ENCODE measurements around the gene CMC2.
A peak's percentile ranks its signal among the peaks of the same experiment; 100 is the strongest.

The CMC2 gene

DNA sequence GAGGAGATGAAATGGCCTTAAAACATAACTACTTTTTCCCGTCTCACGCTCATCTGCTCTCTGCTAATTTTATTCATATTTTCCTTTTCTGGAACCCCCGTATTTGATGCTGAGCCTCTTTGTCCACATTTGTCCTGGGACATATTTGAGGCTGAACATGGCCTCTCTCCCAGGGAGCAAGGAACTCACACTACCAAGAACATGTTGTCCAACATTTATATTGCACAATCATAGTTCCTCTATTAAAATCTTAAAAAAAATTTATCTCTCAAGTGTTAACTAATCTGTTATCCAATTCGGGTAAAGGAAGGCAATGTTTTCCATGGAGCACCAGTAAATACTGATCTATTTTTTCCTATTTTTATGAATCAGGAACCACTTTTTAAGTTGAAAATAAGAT lies 60.2 kb downstream of the CMC2 start:
- Histone ChIP-seq H3K9ac (ENCODE audit: low read depth, low read length) (no peak overlapping the region), H3K36me3 (ENCODE audit: insufficient read depth, low read length) (no peaks in the 10 kb centered on the region), H3K4me1 (ENCODE audit: control insufficient read depth, insufficient read depth, low read length) (peaks cover 5% of the 10 kb centered on the region), H3K27me3 (ENCODE audit: control insufficient read depth, insufficient read depth, low read length) (no peaks in the 10 kb centered on the region), H3K4me3 (ENCODE audit: low read length) (no peak overlapping the region), H3K4me2 (ENCODE audit: low read length) (no peak overlapping the region), H3K9me3 (replicated peaks; ENCODE audit: low read length) (no peaks in the 10 kb centered on the region)

DNA sequence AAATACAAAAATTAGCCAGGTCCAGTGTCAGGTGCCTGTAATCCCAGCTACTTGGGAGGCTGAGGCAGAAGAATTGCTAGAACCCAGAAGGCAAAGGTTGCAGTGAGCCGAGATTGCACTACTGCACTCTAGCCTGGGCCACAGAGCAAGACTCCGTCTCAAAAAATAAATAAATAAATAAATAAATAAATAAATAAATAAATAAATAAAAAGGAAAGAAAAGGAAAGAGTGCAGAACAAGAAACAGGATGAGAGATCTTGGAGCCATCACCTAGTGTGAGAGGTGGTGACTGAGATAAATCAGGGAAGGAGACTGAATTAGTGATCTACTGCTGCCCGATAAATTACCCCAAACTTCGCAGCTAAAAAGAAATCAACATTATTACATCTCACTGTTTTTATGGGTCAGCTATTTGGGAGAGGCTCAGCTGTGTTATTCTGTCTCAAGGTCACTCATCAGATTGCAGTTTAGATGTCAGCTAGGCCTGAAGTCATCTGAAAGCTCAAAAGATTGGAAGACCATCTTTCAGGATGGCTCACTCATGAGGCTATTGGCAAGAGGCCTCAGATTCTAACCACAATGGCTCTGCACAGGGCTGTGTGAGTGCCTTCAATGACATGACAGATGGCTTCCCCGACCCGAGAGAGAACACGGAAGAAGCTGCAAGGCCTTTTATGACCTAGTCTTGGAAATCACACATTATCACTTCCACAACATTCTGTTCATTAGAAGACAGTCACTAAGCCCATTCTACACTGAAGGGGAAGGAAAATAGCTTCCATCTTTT lies 66.4 kb downstream of the CMC2 start:
- H3K27me3 ChIP-seq (ENCODE audit: control insufficient read depth, insufficient read depth, low read length): no peaks in the 10 kb centered on the region
- H3K36me3 ChIP-seq (ENCODE audit: insufficient read depth, low read length): no peaks in the 10 kb centered on the region
- peaks cover 4% of the 10 kb centered on the region for H3K4me1 ChIP-seq (ENCODE audit: control insufficient read depth, insufficient read depth, low read length)
- no peak overlapping the region for H3K4me2 ChIP-seq (ENCODE audit: low read length)
- H3K9me3 ChIP-seq (replicated peaks; ENCODE audit: low read length): no peaks in the 10 kb centered on the region
- no peak overlapping the region for H3K9ac ChIP-seq (ENCODE audit: low read depth, low read length)
- no peak overlapping the region for H3K4me3 ChIP-seq (ENCODE audit: low read length)

DNA sequence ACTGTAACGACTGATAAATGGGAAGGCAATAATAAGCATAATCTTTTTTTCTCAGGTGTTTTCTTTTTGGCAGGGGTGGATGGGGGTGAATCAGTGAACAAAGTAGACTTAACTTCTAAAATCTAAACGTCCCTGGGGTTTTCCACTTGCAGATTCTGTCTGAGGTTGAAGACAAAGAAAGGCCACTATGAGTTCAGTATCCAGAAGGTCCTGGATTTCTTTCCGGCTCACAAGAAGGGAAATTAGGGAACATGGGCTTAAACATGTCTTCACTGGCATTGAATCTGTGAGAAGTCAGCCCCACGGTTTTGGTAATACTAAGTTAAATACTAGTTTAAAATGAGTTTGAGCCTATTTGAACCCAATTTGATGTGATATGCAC lies 67.8 kb downstream of the CMC2 start:
- H3K4me2 ChIP-seq (ENCODE audit: low read length): no peak overlapping the region
- peaks cover 4% of the 10 kb centered on the region for H3K4me1 ChIP-seq (ENCODE audit: control insufficient read depth, insufficient read depth, low read length)
- no peak overlapping the region for H3K9ac ChIP-seq (ENCODE audit: low read depth, low read length)
- H3K36me3 ChIP-seq (ENCODE audit: insufficient read depth, low read length): no peaks in the 10 kb centered on the region
- no peak overlapping the region for H3K4me3 ChIP-seq (ENCODE audit: low read length)
- H3K9me3 ChIP-seq (replicated peaks; ENCODE audit: low read length): no peaks in the 10 kb centered on the region
- H3K27me3 ChIP-seq (ENCODE audit: control insufficient read depth, insufficient read depth, low read length): no peaks in the 10 kb centered on the region

DNA sequence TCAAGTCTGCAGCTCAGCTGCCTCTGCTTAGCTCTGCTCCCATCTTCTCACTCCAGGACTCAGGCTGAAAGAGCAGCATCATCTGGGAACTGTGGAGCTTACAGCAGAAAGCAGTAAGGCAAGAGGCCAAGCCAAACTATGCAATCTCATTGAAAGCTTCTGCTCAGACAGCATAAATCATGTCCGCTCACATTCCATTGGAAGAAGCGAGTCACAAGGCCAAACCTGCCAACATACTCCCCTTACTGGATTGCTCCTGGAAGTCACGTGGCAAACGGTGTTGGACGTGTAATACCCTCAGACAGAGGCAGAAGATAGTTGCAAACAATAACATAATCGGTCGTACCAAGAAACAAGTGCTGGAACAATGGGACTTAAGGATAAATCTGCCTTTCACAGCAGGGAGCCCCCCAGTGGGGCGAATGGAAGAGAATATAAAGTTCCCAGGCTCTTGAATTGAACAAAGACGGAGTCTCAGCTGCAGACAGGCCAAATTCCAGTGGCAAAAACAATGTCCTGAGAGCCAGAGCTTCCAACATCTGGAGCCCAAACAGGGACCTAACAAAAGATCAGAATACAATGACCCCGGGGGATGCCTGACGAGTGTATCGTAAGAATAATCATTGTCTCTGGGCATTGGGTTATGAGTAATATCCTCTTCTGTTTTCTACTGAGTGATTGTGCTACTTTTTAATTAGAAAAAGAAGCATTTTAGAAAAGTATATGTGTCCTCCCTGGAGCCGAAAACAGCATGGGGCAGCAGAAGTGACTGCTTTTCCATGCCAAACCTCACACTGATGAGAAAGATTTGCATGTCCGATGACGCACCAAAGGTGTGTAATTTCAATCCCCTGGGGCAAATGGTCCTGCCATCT lies 68.4 kb downstream of the CMC2 start:
- Histone ChIP-seq H3K4me3 (ENCODE audit: low read length) (no peak overlapping the region), H3K9ac (ENCODE audit: low read depth, low read length) (no peak overlapping the region), H3K4me2 (ENCODE audit: low read length) (no peak overlapping the region), H3K27me3 (ENCODE audit: control insufficient read depth, insufficient read depth, low read length) (no peaks in the 10 kb centered on the region), H3K36me3 (ENCODE audit: insufficient read depth, low read length) (no peaks in the 10 kb centered on the region), H3K4me1 (ENCODE audit: control insufficient read depth, insufficient read depth, low read length) (peaks cover 4% of the 10 kb centered on the region), H3K9me3 (replicated peaks; ENCODE audit: low read length) (no peaks in the 10 kb centered on the region)

DNA sequence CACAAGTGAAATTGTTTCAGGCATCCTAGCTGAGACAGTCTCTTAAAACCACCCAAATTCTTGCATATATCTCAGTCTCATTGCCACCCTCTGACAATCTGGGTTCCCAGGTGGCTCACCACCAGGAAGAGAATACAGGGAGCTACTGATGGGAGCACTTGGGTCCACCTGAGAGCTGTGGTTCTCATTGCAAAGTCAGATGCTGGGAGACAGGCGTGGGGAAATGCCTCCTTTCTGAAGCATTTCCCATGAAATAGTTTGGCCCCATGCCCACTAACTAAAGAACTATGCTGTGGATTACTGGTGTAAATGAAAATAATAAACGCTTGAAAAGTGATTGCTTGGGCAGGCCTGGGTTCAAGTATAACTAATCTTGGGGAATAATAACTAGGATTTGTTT lies 70.3 kb downstream of the CMC2 start:
- Histone ChIP-seq H3K27me3 (ENCODE audit: control insufficient read depth, insufficient read depth, low read length) (no peaks in the 10 kb centered on the region), H3K9ac (ENCODE audit: low read depth, low read length) (no peak overlapping the region), H3K4me1 (ENCODE audit: control insufficient read depth, insufficient read depth, low read length) (peaks cover 14% of the 10 kb centered on the region), H3K9me3 (replicated peaks; ENCODE audit: low read length) (no peaks in the 10 kb centered on the region), H3K4me2 (ENCODE audit: low read length) (no peak overlapping the region), H3K36me3 (ENCODE audit: insufficient read depth, low read length) (no peaks in the 10 kb centered on the region), H3K4me3 (ENCODE audit: low read length) (no peak overlapping the region)

DNA sequence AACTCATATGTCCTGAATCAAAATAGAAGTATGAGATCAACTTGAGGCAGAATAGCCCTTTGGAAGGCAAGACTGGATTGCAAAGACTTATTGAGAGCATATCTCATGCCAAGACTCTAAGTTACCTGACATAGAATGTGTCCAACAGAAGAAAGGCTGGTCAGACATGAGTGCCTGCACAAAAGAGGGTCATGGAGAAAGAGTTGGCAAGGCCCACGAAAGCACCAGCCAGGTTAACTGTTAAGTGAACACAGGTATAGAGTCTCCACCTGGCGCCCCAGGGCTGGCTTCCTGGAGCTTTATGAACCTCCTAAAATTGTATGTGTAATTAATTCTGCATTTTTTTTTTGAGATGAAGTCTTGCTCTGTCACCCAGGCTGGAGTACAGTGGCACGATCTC lies 71.0 kb downstream of the CMC2 start:
- peaks cover 14% of the 10 kb centered on the region for H3K4me1 ChIP-seq (ENCODE audit: control insufficient read depth, insufficient read depth, low read length)
- H3K4me2 ChIP-seq (ENCODE audit: low read length): no peak overlapping the region
- H3K27me3 ChIP-seq (ENCODE audit: control insufficient read depth, insufficient read depth, low read length): no peaks in the 10 kb centered on the region
- H3K36me3 ChIP-seq (ENCODE audit: insufficient read depth, low read length): no peaks in the 10 kb centered on the region
- no peak overlapping the region for H3K9ac ChIP-seq (ENCODE audit: low read depth, low read length)
- no peak overlapping the region for H3K4me3 ChIP-seq (ENCODE audit: low read length)
- no peaks in the 10 kb centered on the region for H3K9me3 ChIP-seq (replicated peaks; ENCODE audit: low read length)

DNA sequence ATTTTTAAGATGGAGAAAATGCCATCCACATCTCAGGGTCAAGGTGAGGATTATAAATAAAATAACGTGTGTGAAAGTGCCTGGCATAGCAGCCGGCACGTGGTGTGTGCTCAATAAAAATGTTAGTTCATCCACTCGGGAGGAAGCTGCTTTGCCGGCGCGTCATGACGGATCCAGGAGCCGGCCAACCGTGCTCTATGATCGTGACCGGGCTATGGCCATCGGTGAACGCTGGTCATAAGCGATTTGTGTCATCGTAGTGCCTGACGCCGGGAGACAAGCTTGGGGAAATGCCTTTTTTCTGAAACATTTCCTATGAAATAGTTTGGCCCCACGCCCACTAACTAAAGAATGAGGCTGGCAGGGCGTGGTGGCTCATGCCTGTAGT lies 74.0 kb downstream of the CMC2 start:
- Histone ChIP-seq H3K4me1 (ENCODE audit: control insufficient read depth, insufficient read depth, low read length) (peaks cover 12% of the 10 kb centered on the region), H3K27me3 (ENCODE audit: control insufficient read depth, insufficient read depth, low read length) (no peaks in the 10 kb centered on the region), H3K9ac (ENCODE audit: low read depth, low read length) (peak overlapping the region; percentile 86), H3K36me3 (ENCODE audit: insufficient read depth, low read length) (no peaks in the 10 kb centered on the region), H3K4me3 (ENCODE audit: low read length) (peak overlapping the region; percentile 74), H3K4me2 (ENCODE audit: low read length) (peak overlapping the region; percentile 90), H3K9me3 (replicated peaks; ENCODE audit: low read length) (no peaks in the 10 kb centered on the region)

DNA sequence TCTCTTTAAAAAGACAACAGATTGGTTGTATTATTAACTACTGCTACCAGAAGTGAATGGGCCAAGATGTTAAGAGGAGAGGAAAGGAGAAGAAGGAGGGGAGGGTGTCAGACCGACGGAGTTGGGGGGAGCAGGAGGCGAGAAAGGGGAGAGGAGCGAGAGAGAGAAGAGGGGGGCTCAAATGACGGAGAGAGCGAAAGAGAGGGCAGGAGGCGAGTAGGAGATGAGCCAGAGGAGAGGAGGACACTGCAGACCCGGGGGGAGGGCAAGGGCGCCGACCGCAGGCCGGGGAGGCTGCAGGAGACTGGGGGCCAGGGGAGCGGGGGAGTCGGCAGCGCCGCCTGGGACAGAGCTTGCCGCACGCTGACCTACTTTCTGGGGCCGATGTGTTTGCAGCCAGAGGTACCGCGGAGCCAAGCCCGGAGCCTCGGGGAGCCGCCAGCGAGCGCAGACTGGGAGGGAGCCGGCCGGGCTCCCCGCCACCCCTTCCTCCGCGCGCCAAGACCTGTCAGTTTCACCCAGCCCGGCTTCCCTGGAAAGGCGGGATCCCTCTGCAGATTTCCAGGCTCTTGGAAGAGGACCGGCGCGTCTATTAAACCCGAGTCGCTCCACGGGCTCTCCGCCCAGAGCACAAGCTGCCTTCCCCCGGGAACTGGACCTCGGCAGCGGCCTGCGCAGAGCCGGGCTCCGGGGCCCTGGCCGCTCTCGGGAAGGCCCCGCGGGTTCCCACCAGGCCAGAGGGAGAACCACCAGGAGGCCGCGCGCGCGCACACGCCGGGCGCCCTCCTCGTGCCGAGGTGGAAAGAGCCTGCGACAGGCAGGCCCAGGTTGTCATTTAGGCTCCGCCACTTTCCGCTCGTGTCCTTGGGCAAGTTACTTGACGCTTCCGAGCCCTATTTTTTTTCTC lies 74.6 kb downstream of the CMC2 start:
- Histone ChIP-seq H3K4me2 (ENCODE audit: low read length) (peak overlapping the region; percentile 90), H3K9ac (ENCODE audit: low read depth, low read length) (peak overlapping the region; percentile 86), H3K27me3 (ENCODE audit: control insufficient read depth, insufficient read depth, low read length) (no peaks in the 10 kb centered on the region), H3K9me3 (replicated peaks; ENCODE audit: low read length) (no peaks in the 10 kb centered on the region), H3K4me3 (ENCODE audit: low read length) (peak overlapping the region; percentile 74), H3K36me3 (ENCODE audit: insufficient read depth, low read length) (no peaks in the 10 kb centered on the region), H3K4me1 (ENCODE audit: control insufficient read depth, insufficient read depth, low read length) (peaks cover 9% of the 10 kb centered on the region)

DNA sequence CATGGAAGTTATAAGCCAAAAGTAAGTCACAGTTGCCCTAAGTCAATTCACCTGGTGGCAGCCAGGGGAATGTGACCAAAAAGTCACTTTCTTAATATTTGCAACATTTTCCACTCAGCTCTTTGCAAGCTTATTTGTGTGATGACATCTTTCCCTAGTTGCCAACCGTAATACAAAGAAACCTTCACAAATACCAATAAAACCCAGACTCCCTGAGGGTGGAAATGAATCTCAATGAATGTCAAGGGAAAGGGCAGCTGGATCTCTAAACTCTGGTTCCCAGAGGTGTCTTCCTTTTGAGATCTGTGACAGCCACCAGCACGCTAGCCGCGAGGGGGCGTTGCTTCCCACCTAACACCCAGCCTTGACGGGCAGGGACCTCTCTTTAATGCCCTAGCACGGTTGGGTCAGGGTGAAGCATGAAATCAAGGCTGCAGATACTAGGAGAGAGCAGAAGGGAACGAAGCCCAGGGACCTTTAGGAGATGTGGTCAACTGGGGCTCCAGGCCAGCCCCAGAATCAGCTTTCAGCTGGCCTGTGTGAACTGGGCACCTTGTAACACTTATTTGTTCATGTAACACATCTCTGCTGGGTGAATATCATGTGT lies 82.2 kb downstream of the CMC2 start:
- Histone ChIP-seq H3K9ac (ENCODE audit: low read depth, low read length) (no peak overlapping the region), H3K27me3 (ENCODE audit: control insufficient read depth, insufficient read depth, low read length) (no peaks in the 10 kb centered on the region), H3K9me3 (replicated peaks; ENCODE audit: low read length) (no peaks in the 10 kb centered on the region), H3K4me2 (ENCODE audit: low read length) (no peak overlapping the region), H3K36me3 (ENCODE audit: insufficient read depth, low read length) (no peaks in the 10 kb centered on the region), H3K4me1 (ENCODE audit: control insufficient read depth, insufficient read depth, low read length) (no peaks in the 10 kb centered on the region), H3K4me3 (ENCODE audit: low read length) (no peak overlapping the region)

DNA sequence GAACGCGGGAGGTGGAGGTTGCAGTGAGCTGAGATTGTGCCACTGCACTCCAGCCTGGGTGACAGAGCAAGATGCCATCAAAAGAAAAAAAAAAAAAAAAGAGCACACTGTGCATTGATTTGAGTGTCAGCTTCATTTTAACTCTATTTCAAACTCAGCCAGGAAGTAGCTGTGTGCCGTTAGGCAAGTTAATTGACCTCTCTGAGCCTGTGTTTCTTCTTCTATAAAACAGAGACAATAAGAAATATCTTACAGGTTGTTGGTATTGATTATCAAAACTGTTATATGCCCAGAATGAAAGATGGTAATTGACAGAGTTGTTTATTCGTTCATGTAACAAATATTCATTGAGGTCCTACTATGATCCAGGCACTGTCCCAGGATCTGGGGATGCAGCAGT lies 83.3 kb downstream of the CMC2 start:
- no peak overlapping the region for H3K9ac ChIP-seq (ENCODE audit: low read depth, low read length)

More for the DNA sequence above, 83.3 kb downstream of the CMC2 start:
- Histone ChIP-seq H3K36me3 (ENCODE audit: insufficient read depth, low read length) (no peaks in the 10 kb centered on the region), H3K9me3 (replicated peaks; ENCODE audit: low read length) (no peaks in the 10 kb centered on the region), H3K4me3 (ENCODE audit: low read length) (no peak overlapping the region), H3K4me2 (ENCODE audit: low read length) (no peak overlapping the region), H3K4me1 (ENCODE audit: control insufficient read depth, insufficient read depth, low read length) (no peaks in the 10 kb centered on the region), H3K27me3 (ENCODE audit: control insufficient read depth, insufficient read depth, low read length) (no peaks in the 10 kb centered on the region)
